A673 (cell line): ENCODE measurements around the gene FGF1. TPM values are rescaled to one million over a fixed set of nuclear protein-coding genes. Genes with fewer than 3 reads are reported as not detected.

Source experiments
- BruUV-seq: library from RNA; stranded (reverse); fragments of 400-500 nt; replicated peaks from 2 replicates; lab custom pipeline; 2021; lab: Mats Ljungman, UMichigan
- CTCF ChIA-PET: fragments of 300-600 bp; sonication (Branson Sonifier 250); formaldehyde crosslinking; loops from one replicate; lab custom pipeline; 2022; ENCODE audit warnings: antibody characterized with exemption; lab: Charles Lee
- POLR2A ChIA-PET: fragments of 300-600 bp; sonication (Branson Sonifier 250); formaldehyde crosslinking; loops from one replicate; lab custom pipeline; 2022; ENCODE audit warnings: antibody characterized with exemption; ENCODE audit not compliant: low non-redundant PET; lab: Charles Lee
- DNase-seq: peaks from one replicate; pipeline ENCODE4 v3.0.0-alpha.2; 2015; ENCODE audit warnings: low spot score
- H3K27ac ChIP-seq: fragments of 200-600 bp; sonication (generic); 2 replicates; pipeline ENCODE4 v1.5.1; 2016; ENCODE audit warnings: mixed run types, low read depth, mild to moderate bottlenecking, mixed read lengths, antibody characterized with exemption, low read length; ENCODE audit not compliant: poor library complexity, severe bottlenecking
- H3K27me3 ChIP-seq: fragments of 200-600 bp; sonication (generic); replicated peaks from 2 replicates; pipeline ENCODE4 v1.6.1; 2017; ENCODE audit warnings: mixed run types, low read depth, mild to moderate bottlenecking, mixed read lengths, antibody characterized with exemption, low read length; ENCODE audit not compliant: insufficient read depth, poor library complexity
- H3K36me3 ChIP-seq: fragments of 200-600 bp; sonication (generic); 2 replicates; pipeline ENCODE4 v1.6.1; 2016; ENCODE audit warnings: mixed run types, mild to moderate bottlenecking, mixed read lengths, antibody characterized with exemption, low read length; ENCODE audit not compliant: insufficient read depth, poor library complexity, severe bottlenecking
- H3K4me1 ChIP-seq: fragments of 200-600 bp; sonication (generic); 2 replicates; pipeline ENCODE4 v1.6.1; 2017; ENCODE audit warnings: mixed run types, mild to moderate bottlenecking, mixed read lengths, antibody characterized with exemption, low read length; ENCODE audit not compliant: insufficient read depth, poor library complexity, severe bottlenecking
- H3K4me3 ChIP-seq: fragments of 200-600 bp; sonication (generic); 2 replicates; pipeline ENCODE4 v1.5.1; 2016; ENCODE audit warnings: low read depth, mixed run types, mild to moderate bottlenecking, mixed read lengths, low read length; ENCODE audit not compliant: poor library complexity, severe bottlenecking
- H3K9me3 ChIP-seq: fragments of 200-600 bp; sonication (generic); 2 replicates; pipeline ENCODE4 v1.6.1; 2016; ENCODE audit warnings: mixed run types, low read depth, mild to moderate bottlenecking, mixed read lengths, antibody characterized with exemption, low read length; ENCODE audit not compliant: poor library complexity, severe bottlenecking
- EZH2 ChIP-seq: fragments of 200-600 bp; sonication (generic); IDR thresholded peaks from 2 replicates; pipeline ENCODE4 v1.6.1; 2017; ENCODE audit warnings: borderline replicate concordance, low read depth, mild to moderate bottlenecking, mixed read lengths, antibody characterized with exemption, low read length; ENCODE audit not compliant: poor library complexity, severe bottlenecking
- intact Hi-C: fragments of 100-400 bp; cut with micrococcal nuclease; formaldehyde crosslinking; loops from one replicate; pipeline ENCODE4 v1.10.0; 2022; ENCODE audit not compliant: unreplicated experiment
- total RNA-seq: library from RNA; stranded (reverse); gene quantifications from 2 replicates; pipeline ENCODE4 v1.2.3, GENCODE V29; 2021
- TF ChIP-seq, protein P1 (sequence below): fragments of 300-800, 200-600 bp; sonication (generic); conservative IDR thresholded peaks from 2 replicates; pipeline ENCODE4 v1.5.1; 2017; ENCODE audit warnings: low read depth, mild to moderate bottlenecking, antibody characterized with exemption, low read length, moderate library complexity, mixed read lengths

FGF1 gene
- total RNA-seq, 1 experiment from 2014 or later: 0.71 TPM

DNA sequence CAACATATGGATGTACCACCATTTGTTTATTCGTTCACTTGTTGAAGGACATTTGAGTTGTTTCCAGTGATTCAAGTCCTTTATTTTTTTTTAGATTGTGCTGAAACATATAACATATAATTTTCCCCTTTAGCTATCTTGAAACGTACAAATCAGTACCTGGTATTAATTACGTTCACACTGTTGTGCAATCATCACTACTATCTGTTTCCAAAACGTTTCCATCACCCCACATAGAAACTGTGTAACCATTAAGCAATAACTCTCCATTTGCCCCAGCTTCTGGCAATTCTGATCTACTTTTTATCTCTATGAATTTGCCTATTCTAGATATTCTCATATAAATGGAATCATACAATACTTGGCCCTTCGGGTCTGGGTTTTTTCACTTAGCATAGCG is 116.0 kb downstream of the FGF1 start:
- CTCF ChIA-PET: no interaction called here

GRCh38 chr5:142568996-142569335 is 116.9 kb downstream of the FGF1 start:
- Histone ChIP-seq H3K36me3 (no peaks in the 10 kb centered on the region), H3K4me1 (peaks cover 9% of the 10 kb centered on the region), H3K27me3 (no peaks in the 10 kb centered on the region), H3K9me3 (no peaks in the 10 kb centered on the region), H3K27ac (no peak overlapping the region), H3K4me3 (no peak overlapping the region)
- BruUV-seq: no TSS peak
- no peak for DNase-seq
- intact Hi-C loops: no loop called here
- POLR2A ChIA-PET: no interaction called here
- CTCF ChIA-PET: no interaction called here
- TF ChIP-seq, protein P1, sequence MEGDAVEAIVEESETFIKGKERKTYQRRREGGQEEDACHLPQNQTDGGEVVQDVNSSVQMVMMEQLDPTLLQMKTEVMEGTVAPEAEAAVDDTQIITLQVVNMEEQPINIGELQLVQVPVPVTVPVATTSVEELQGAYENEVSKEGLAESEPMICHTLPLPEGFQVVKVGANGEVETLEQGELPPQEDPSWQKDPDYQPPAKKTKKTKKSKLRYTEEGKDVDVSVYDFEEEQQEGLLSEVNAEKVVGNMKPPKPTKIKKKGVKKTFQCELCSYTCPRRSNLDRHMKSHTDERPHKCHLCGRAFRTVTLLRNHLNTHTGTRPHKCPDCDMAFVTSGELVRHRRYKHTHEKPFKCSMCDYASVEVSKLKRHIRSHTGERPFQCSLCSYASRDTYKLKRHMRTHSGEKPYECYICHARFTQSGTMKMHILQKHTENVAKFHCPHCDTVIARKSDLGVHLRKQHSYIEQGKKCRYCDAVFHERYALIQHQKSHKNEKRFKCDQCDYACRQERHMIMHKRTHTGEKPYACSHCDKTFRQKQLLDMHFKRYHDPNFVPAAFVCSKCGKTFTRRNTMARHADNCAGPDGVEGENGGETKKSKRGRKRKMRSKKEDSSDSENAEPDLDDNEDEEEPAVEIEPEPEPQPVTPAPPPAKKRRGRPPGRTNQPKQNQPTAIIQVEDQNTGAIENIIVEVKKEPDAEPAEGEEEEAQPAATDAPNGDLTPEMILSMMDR: no peak
- TF ChIP-seq EZH2: no peak

More for the DNA sequence above, 116.0 kb downstream of the FGF1 start:
- intact Hi-C loops: no loop called here
- H3K4me1 ChIP-seq: peaks cover 9% of the 10 kb centered on the region
- DNase-seq: no peak
- BruUV-seq: no TSS peak
- H3K4me3 ChIP-seq: no peak overlapping the region
- POLR2A ChIA-PET: no interaction called here
- no peak overlapping the region for H3K27ac ChIP-seq
- no peak for TF ChIP-seq EZH2
- TF ChIP-seq, protein P1: no peak
- no peaks in the 10 kb centered on the region for H3K27me3 ChIP-seq
- H3K9me3 ChIP-seq: no peaks in the 10 kb centered on the region
- no peaks in the 10 kb centered on the region for H3K36me3 ChIP-seq

DNA sequence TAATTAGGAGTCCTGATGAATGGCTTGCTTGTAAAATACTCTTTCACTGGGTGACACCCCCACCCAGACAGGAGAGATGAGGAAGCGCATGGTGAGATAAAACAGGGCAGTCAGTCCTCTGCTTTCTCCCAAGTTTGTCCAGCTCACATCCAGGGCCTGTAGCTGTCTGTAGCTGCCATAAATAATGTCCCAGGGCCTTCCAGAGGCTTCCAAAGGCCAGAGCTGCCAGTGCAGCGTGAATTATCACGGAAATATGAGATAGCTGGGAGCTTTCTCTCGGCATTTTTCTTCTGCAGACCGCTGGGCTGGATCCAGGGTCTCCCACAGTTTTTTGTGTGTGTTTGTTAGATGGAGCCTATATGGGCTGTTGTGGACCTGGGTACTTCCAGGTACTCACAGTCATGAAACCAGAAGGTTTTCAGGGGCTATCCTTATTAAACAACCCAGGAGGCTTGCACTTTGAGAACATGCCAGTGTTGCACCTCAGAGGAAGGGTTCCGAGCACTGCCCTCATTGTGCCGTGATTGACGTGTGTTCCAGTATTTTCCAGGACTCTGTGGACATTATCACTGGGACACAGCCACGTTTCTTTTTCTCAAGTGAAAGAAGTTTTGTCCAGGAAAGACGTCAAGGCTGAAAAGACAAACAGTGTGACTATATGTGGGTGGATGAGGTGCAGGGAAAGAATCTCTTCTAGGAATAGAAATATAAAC is 117.5 kb downstream of the FGF1 start:
- DNase-seq: no peak
- H3K27ac ChIP-seq: no peak overlapping the region
- H3K36me3 ChIP-seq: no peaks in the 10 kb centered on the region
- intact Hi-C loops: no loop called here
- no peaks in the 10 kb centered on the region for H3K9me3 ChIP-seq
- TF ChIP-seq, protein P1: no peak
- TF ChIP-seq EZH2: no peak
- H3K4me1 ChIP-seq: peaks cover 9% of the 10 kb centered on the region
- no TSS peak for BruUV-seq
- no peaks in the 10 kb centered on the region for H3K27me3 ChIP-seq
- H3K4me3 ChIP-seq: no peak overlapping the region
- CTCF ChIA-PET: no interaction called here
- POLR2A ChIA-PET: no interaction called here
